Glutamatergic neuron (in vitro differentiated cells): Measurements from ENCODE around the gene SPOP. TPM values are rescaled to one million over a fixed set of nuclear protein-coding genes. Genes with fewer than 3 reads are reported as not detected.

Source experiments
- DNase-seq: peaks from one replicate; pipeline ENCODE4 v3.0.0; 2022
- H3K27ac Mint-ChIP-seq: one replicate; pipeline ENCODE4 v1.8.0; 2020; ENCODE audit warnings: mild to moderate bottlenecking, mixed read lengths, inconsistent platforms; ENCODE audit not compliant: unreplicated experiment
- H3K27me3 Mint-ChIP-seq: one replicate; pipeline ENCODE4 v1.8.0; 2020; ENCODE audit warnings: mild to moderate bottlenecking, moderate library complexity, mixed read lengths, inconsistent platforms; ENCODE audit not compliant: unreplicated experiment
- H3K36me3 Mint-ChIP-seq: one replicate; pipeline ENCODE4 v1.8.0; 2020; ENCODE audit warnings: mild to moderate bottlenecking, mixed read lengths, inconsistent platforms; ENCODE audit not compliant: unreplicated experiment
- H3K4me1 Mint-ChIP-seq: one replicate; pipeline ENCODE4 v1.8.0; 2020; ENCODE audit warnings: mild to moderate bottlenecking, low read depth, mixed read lengths, inconsistent platforms; ENCODE audit not compliant: unreplicated experiment
- H3K4me3 Mint-ChIP-seq: one replicate; pipeline ENCODE4 v1.8.0; 2020; ENCODE audit warnings: mild to moderate bottlenecking, mixed read lengths, inconsistent platforms; ENCODE audit not compliant: unreplicated experiment
- H3K9me3 Mint-ChIP-seq: one replicate; pipeline ENCODE4 v1.8.0; 2020; ENCODE audit warnings: mild to moderate bottlenecking, moderate library complexity, mixed read lengths, inconsistent platforms; ENCODE audit not compliant: unreplicated experiment
- total RNA-seq: library from RNA; stranded (reverse); fragmentation: NEBNext Ultra II Directional; extraction: Animal tissue kit (Norgen Biotek cat#: 25700); gene quantifications from one replicate; pipeline ENCODE4 v1.2.1, GENCODE V29; 2021; ENCODE audit not compliant: unreplicated experiment
- TF ChIP-seq, protein P1 (sequence below): fragments of 200-600 bp; sonication (generic); IDR thresholded peaks from one replicate; pipeline ENCODE4 v1.5.0; 2021; ENCODE audit not compliant: partially characterized antibody, unreplicated experiment

SPOP gene
- total RNA-seq, 1 donor from 2014 or later: 49.5 TPM

GRCh38 chr17:49664706-49665211, 13.1 kb downstream of the SPOP start:
- no peak for DNase-seq
- Mint-ChIP-seq H3K36me3 (peaks cover 3% of the 10 kb centered on the region), H3K9me3 (peaks cover 2% of the 10 kb centered on the region), H3K27me3 (peaks cover 4% of the 10 kb centered on the region), H3K4me1 (no peaks in the 10 kb centered on the region), H3K4me3 (no peak overlapping the region), H3K27ac (no peak overlapping the region)
- TF ChIP-seq, protein P1, sequence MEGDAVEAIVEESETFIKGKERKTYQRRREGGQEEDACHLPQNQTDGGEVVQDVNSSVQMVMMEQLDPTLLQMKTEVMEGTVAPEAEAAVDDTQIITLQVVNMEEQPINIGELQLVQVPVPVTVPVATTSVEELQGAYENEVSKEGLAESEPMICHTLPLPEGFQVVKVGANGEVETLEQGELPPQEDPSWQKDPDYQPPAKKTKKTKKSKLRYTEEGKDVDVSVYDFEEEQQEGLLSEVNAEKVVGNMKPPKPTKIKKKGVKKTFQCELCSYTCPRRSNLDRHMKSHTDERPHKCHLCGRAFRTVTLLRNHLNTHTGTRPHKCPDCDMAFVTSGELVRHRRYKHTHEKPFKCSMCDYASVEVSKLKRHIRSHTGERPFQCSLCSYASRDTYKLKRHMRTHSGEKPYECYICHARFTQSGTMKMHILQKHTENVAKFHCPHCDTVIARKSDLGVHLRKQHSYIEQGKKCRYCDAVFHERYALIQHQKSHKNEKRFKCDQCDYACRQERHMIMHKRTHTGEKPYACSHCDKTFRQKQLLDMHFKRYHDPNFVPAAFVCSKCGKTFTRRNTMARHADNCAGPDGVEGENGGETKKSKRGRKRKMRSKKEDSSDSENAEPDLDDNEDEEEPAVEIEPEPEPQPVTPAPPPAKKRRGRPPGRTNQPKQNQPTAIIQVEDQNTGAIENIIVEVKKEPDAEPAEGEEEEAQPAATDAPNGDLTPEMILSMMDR: no peak

- peaks cover 2% of the 10 kb centered on the region for H3K9me3 Mint-ChIP-seq
- H3K36me3 Mint-ChIP-seq: peaks cover 3% of the 10 kb centered on the region
- DNase-seq: no peak
- TF ChIP-seq, protein P1: no peak
- H3K4me1 Mint-ChIP-seq: peaks cover 3% of the 10 kb centered on the region
- H3K27ac Mint-ChIP-seq: no peak overlapping the region
- peaks cover 4% of the 10 kb centered on the region for H3K27me3 Mint-ChIP-seq
- H3K4me3 Mint-ChIP-seq: no peak overlapping the region
These were observed 18.1 kb downstream of the SPOP start for GRCh38 chr17:49659661-49660382.

GRCh38 chr17:49656247-49656646, 21.6 kb downstream of the SPOP start:
- peaks cover 3% of the 10 kb centered on the region for H3K4me1 Mint-ChIP-seq
- no peak for DNase-seq
- TF ChIP-seq, protein P1: no peak
- H3K27me3 Mint-ChIP-seq: peaks cover 2% of the 10 kb centered on the region
- H3K4me3 Mint-ChIP-seq: no peak overlapping the region
- H3K9me3 Mint-ChIP-seq: no peaks in the 10 kb centered on the region
- no peak overlapping the region for H3K27ac Mint-ChIP-seq
- no peaks in the 10 kb centered on the region for H3K36me3 Mint-ChIP-seq

DNA sequence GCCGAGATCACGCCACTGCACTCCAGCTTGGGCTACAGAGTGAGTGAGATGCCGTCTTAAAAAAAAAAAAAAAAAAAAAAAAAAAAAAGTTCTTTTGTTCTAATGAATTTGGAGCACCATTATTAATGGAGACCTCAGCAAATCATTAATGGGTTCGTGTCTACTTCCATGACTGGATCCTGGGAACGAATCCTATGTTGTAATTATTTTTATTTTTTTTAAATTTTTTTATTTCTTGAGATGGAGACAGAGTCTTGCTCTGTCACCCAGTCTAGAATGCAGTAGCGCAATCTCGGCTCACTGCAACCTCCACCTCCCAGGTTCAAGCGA, 30.7 kb downstream of the SPOP start:
- DNase-seq: no peak

More for the DNA sequence above, 30.7 kb downstream of the SPOP start:
- no peak overlapping the region for H3K27ac Mint-ChIP-seq
- no peaks in the 10 kb centered on the region for H3K9me3 Mint-ChIP-seq
- TF ChIP-seq, protein P1: no peak
- H3K4me3 Mint-ChIP-seq: no peak overlapping the region
- no peaks in the 10 kb centered on the region for H3K4me1 Mint-ChIP-seq
- H3K27me3 Mint-ChIP-seq: no peaks in the 10 kb centered on the region
- no peaks in the 10 kb centered on the region for H3K36me3 Mint-ChIP-seq
